Epithelial cell of esophagus (primary cell): Measurements from ENCODE around the gene TMEM184B.

Experiments
- DNase-seq: peaks from one replicate; pipeline ENCODE4 v3.0.0; 2010; ENCODE audit warnings: low read depth
- H3K4me3 ChIP-seq: 2 replicates; pipeline ENCODE4 v1.5.1; 2011; ENCODE audit warnings: mild to moderate bottlenecking, low read length, control low read depth
- CTCF ChIP-seq: IDR thresholded peaks from 2 replicates; pipeline ENCODE4 v1.5.1; 2011; ENCODE audit warnings: low read depth, mild to moderate bottlenecking, low read length, control low read depth, inconsistent platforms; ENCODE audit not compliant: insufficient read depth; ENCODE audit errors: missing control alignments

The TMEM184B gene

DNA sequence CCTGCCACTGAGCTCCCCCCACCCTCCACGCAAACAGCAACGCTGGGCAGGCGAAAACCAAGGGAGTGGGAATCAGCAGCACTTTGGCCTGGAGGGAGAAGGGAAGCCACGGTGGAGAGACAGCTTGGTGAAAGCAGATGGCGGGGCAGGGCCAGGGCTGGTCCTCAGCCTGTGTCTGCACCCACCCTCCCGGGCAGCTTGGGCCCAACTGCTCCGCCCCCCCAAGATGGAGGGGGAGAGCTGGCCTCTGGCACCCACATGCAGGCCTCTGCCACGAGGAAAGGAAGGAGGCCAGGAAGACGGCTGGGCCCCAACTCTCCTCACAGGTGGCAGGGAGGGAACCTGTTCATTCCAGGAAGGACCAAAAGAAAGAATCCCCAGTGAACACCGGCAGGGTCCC lies 53.2 kb downstream of the TMEM184B start:
- TF ChIP-seq CTCF: no peak
- H3K4me3 ChIP-seq: no peak overlapping the region
- no peak for DNase-seq

GRCh38 chr22:38218661-38219622 lies 53.9 kb downstream of the TMEM184B start:
- DNase-seq: peak; percentile 96

GRCh38 chr22:38215156-38216038 lies 57.4 kb downstream of the TMEM184B start:
- no peak overlapping the region for H3K4me3 ChIP-seq
- no peak for DNase-seq
- TF ChIP-seq CTCF: no peak

More at GRCh38 chr22:38218661-38219622, 53.9 kb downstream of the TMEM184B start:
- H3K4me3 ChIP-seq: no peak overlapping the region
- TF ChIP-seq CTCF: no peak

DNA sequence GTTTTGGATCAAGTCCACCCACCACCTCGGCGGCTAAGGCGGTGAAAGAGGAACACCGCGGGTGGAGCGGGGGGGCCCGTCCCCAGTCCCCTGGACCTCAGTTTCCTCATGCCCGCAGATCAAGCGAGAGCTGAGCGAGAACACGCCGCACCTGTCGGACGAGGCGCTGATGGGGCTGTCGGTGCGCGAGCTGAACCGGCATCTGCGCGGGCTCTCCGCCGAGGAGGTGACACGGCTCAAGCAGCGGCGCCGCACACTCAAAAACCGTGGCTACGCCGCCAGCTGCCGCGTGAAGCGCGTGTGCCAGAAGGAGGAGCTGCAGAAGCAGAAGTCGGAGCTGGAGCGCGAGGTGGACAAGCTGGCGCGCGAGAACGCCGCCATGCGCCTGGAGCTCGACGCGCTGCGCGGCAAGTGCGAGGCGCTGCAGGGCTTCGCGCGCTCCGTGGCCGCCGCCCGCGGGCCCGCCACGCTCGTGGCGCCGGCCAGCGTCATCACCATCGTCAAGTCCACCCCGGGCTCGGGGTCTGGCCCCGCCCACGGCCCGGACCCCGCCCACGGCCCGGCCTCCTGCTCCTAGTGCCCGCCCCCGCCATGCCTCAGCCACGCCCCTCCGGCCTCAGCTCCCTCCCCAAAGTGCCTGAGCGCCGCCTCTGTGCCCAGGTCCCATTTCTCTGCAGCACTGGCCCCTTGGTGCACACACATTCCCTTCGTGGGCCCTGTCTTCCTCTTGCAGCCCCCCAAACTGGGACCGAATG lies 58.3 kb downstream of the TMEM184B start:
- peak overlapping the region; percentile 15 for H3K4me3 ChIP-seq
- peak; percentile 12 for TF ChIP-seq CTCF
- DNase-seq: peak; percentile 72

DNA sequence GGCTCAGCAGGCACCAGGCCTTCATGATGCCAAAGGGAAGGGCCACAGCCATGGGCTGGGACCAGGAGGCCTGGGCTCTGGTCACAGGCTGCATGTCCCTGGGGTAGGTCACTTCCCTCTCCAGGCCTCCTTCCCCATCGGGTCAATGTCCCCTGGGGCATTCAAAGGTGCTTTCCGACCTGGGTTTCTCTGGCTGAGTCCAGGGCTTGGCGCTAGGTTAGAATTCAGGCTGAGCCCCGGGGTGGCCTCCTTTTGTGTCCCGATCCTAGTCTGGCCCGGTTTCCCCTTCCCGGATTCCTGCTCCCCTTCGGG lies 58.9 kb downstream of the TMEM184B start:
- DNase-seq: no peak
- H3K4me3 ChIP-seq: no peak overlapping the region
- TF ChIP-seq CTCF: no peak

DNA sequence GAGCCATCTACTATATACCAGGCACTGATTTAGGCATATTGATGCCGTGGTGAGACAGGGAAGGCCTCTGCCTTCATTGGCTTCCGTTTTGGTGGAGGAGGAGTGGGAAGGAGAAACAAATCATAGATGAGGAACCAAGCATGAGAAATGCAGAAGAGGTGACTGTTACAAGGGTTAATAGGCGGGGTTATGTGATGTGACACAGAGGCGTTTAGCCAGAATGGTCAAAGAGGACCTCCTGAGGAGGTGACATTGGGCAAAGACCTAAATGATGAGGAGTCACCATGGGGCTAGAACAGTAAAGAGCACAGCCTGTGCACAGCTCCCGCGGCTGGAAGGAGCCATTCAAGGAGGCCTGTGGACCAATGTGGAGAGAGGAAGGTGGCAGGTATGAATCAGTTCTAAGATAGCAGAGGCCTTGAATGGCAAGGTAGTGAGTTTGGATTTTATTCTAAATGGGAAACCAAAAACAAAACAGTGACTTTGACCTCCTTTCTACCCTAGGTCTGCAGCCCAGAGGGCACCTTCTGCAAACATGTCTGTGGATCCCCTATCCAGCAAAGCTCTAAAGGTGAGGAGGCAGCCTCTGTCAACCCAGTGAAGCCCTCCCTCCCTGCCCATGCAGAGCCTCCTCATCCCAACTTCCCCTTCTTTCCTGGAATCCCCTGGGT lies 59.4 kb downstream of the TMEM184B start:
- TF ChIP-seq CTCF: no peak
- H3K4me3 ChIP-seq: no peak overlapping the region
- DNase-seq: no peak
